Measurements from ENCODE around the gene GDF10. TPM values are rescaled to one million over a fixed set of nuclear protein-coding genes. Genes with fewer than 3 reads are reported as not detected.

GDF10 gene
- total RNA-seq, 1 experiment from 2014 or later: not detected

DNA sequence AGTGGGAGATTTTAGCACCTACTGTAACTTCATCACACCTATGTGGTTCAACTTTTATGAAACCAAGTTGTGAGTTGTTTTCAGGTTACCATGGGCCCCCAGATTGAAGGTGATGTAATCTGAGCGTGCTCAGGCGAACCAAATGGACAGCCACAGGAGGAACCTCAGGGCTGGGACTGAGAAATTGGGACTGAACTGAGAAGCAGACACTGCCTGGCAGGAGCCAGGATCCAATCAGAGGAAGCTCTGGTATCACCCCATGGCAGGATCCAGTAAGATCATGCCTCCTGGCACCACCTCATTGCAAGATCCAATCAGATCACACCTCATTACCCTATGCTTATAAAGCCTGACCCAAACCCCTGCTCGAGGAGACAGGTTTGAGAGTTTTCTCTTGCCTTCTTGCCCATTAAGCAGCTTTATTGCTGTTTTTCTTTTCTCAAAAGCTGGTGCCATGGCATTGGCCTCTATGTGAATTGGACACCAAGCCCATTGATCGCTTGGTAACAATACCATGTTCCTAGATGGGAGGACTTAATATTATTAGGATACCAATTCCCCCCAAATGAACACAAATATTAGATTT is 43.2 kb upstream of the GDF10 start:
- TF ChIP-seq, protein P1, sequence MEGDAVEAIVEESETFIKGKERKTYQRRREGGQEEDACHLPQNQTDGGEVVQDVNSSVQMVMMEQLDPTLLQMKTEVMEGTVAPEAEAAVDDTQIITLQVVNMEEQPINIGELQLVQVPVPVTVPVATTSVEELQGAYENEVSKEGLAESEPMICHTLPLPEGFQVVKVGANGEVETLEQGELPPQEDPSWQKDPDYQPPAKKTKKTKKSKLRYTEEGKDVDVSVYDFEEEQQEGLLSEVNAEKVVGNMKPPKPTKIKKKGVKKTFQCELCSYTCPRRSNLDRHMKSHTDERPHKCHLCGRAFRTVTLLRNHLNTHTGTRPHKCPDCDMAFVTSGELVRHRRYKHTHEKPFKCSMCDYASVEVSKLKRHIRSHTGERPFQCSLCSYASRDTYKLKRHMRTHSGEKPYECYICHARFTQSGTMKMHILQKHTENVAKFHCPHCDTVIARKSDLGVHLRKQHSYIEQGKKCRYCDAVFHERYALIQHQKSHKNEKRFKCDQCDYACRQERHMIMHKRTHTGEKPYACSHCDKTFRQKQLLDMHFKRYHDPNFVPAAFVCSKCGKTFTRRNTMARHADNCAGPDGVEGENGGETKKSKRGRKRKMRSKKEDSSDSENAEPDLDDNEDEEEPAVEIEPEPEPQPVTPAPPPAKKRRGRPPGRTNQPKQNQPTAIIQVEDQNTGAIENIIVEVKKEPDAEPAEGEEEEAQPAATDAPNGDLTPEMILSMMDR (IDR thresholded peaks at IDR 0.05; ENCODE audit: unreplicated experiment): no peak
- ChIA-PET POLR2A (interaction anchor here (0.8 kb wide), 1 partner anchor 25 kb away, joined by 3 read pairs; no protein-coding TSS in a partner anchor), CTCF (no interaction called here)
- no peak for DNase-seq (ENCODE audit: unreplicated experiment)
- Mint-ChIP-seq H3K27ac (ENCODE audit: low read depth, unreplicated experiment) (no peak overlapping the region), H3K9me3 (ENCODE audit: unreplicated experiment) (no peaks in the 10 kb centered on the region), H3K4me3 (ENCODE audit: unreplicated experiment) (no peak overlapping the region), H3K4me1 (ENCODE audit: insufficient read depth, unreplicated experiment) (peaks cover 15% of the 10 kb centered on the region), H3K36me3 (ENCODE audit: insufficient read depth, unreplicated experiment) (no peaks in the 10 kb centered on the region), H3K27me3 (ENCODE audit: insufficient read depth, unreplicated experiment) (no peaks in the 10 kb centered on the region)
- intact Hi-C loops (cut with micrococcal nuclease): no loop called here
- BruUV-seq (replicated peaks): no TSS peak

DNA sequence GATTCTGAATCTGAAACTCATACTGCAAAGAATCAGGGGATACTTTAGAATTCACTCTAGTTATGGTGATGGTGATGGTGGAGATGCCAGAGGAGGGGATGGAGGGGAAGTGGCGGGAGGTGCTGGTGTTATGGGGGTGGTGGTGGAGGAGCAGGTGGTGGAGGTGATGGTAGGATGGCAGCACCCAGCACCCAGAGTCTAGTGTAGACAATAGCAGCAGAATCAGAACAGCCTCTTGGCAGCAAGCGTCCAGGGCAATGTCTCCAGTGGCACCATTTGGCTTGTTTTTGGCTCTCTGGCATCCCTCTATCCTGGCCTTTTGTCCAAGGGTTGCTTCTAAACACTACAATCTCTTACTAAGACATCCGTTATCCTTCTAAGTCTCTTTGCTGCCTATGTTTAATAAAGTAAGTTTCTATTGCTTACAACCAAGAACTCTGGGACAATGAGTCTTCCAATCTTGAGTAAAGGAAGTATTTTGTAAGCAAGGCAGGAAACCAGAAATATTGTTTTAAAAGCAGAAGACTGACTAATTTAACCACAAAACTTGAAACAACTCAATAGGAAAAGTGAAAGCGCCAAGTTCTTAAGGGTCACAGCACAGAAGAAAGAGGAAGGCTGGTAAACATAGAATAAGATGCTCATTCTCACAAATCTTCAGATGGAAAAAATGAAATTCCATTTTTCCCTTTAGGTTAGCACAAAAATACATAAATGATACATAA is 42.4 kb upstream of the GDF10 start:
- CTCF ChIA-PET: interaction anchor here (1.2 kb wide), 1 partner anchor 210 kb away, joined by 4 read pairs; no protein-coding TSS in a partner anchor
- Mint-ChIP-seq H3K4me1 (ENCODE audit: insufficient read depth, unreplicated experiment) (peaks cover 15% of the 10 kb centered on the region), H3K4me3 (ENCODE audit: unreplicated experiment) (no peak overlapping the region), H3K27ac (ENCODE audit: low read depth, unreplicated experiment) (no peak overlapping the region), H3K27me3 (ENCODE audit: insufficient read depth, unreplicated experiment) (no peaks in the 10 kb centered on the region), H3K36me3 (ENCODE audit: insufficient read depth, unreplicated experiment) (no peaks in the 10 kb centered on the region), H3K9me3 (ENCODE audit: unreplicated experiment) (no peaks in the 10 kb centered on the region)
- DNase-seq (ENCODE audit: unreplicated experiment): peak; percentile 35
- no TSS peak for BruUV-seq (replicated peaks)
- intact Hi-C loops (cut with micrococcal nuclease): no loop called here
- POLR2A ChIA-PET: interaction anchor here (0.8 kb wide), 1 partner anchor 26 kb away, joined by 3 read pairs; no protein-coding TSS in a partner anchor
- TF ChIP-seq, protein P1 (IDR thresholded peaks at IDR 0.05; ENCODE audit: unreplicated experiment): no peak

DNA sequence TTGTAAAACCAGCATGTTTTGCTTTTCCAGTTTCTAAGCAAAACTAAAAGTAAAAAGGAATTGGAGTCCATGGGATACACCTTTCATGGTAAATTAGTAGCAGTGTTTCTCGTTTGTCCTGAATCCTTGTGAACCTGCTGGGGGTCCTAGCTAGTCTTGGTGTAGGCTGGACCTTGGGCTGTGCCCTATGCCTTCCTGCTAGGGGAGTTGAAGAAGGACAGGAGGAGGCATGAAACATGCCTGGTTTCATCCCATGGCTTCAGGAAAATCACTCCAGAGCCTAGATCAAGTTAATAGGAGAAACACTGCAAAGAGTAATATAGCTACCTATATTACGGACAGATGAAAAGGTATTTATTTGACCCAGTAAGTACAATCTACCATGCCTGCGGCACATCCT is 41.1 kb upstream of the GDF10 start:
- ChIA-PET POLR2A (no interaction called here), CTCF (interaction anchor here (1.2 to 1.5 kb wide), 2 partner anchors 211 to 266 kb away, joined by 3 to 4 read pairs; no protein-coding TSS in a partner anchor)
- TF ChIP-seq, protein P1 (IDR thresholded peaks at IDR 0.05; ENCODE audit: unreplicated experiment): no peak
- peaks cover 4% of the 10 kb centered on the region for H3K9me3 Mint-ChIP-seq (ENCODE audit: unreplicated experiment)
- H3K27me3 Mint-ChIP-seq (ENCODE audit: insufficient read depth, unreplicated experiment): peaks cover 10% of the 10 kb centered on the region
- DNase-seq (ENCODE audit: unreplicated experiment): no peak
- no peak overlapping the region for H3K27ac Mint-ChIP-seq (ENCODE audit: low read depth, unreplicated experiment)
- BruUV-seq (replicated peaks): no TSS peak
- no peak overlapping the region for H3K4me3 Mint-ChIP-seq (ENCODE audit: unreplicated experiment)
- H3K36me3 Mint-ChIP-seq (ENCODE audit: insufficient read depth, unreplicated experiment): no peaks in the 10 kb centered on the region
- intact Hi-C loops (cut with micrococcal nuclease): no loop called here
- H3K4me1 Mint-ChIP-seq (ENCODE audit: insufficient read depth, unreplicated experiment): peaks cover 15% of the 10 kb centered on the region

DNA sequence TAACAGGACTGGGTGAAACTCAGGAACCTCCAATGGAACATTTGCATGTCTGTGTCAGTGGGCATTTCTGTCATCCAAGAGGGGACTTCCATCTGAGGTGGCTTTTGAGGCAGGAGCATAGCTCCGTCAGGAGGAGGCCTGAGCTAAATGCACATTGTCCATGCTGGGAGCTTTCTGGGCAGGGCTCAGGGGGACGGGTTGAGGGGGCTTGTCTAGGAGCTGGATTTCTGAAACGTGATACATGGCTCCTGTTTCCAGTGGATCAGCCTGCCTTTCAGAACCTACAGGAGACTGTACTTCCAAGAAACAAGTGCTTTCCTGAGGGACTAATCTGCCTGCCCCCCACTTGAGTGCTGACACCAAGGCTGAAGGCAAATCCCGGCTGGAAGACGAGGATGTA is 40.5 kb upstream of the GDF10 start:
- no peak for DNase-seq (ENCODE audit: unreplicated experiment)
- TF ChIP-seq, protein P1 (IDR thresholded peaks at IDR 0.05; ENCODE audit: unreplicated experiment): no peak
- peaks cover 7% of the 10 kb centered on the region for H3K9me3 Mint-ChIP-seq (ENCODE audit: unreplicated experiment)
- intact Hi-C loops (cut with micrococcal nuclease): no loop called here
- H3K27ac Mint-ChIP-seq (ENCODE audit: low read depth, unreplicated experiment): no peak overlapping the region
- ChIA-PET POLR2A (no interaction called here), CTCF (interaction anchor here (1.5 kb wide), 1 partner anchor 266 kb away, joined by 3 read pairs; no protein-coding TSS in a partner anchor)
- no peaks in the 10 kb centered on the region for H3K36me3 Mint-ChIP-seq (ENCODE audit: insufficient read depth, unreplicated experiment)
- no TSS peak for BruUV-seq (replicated peaks)
- H3K4me3 Mint-ChIP-seq (ENCODE audit: unreplicated experiment): no peak overlapping the region
- peaks cover 15% of the 10 kb centered on the region for H3K4me1 Mint-ChIP-seq (ENCODE audit: insufficient read depth, unreplicated experiment)
- peaks cover 15% of the 10 kb centered on the region for H3K27me3 Mint-ChIP-seq (ENCODE audit: insufficient read depth, unreplicated experiment)

Data from MCF 10A (cell line).